Peyer's patch (tissue), 4 donors: Measurements from ENCODE around the gene CAMK2N1. TPM values are rescaled to one million over a fixed set of nuclear protein-coding genes. Genes with fewer than 3 reads are reported as not detected.

ENCODE experiments used
- DNase-seq, 3 donors: peaks; one replicate each; pipeline ENCODE4 v3.0.0-alpha.2; 2017 to 2019
- H3K27ac ChIP-seq, 4 donors: fragments of 200-600 bp; sonication (generic); one replicate each; pipeline ENCODE4 v1.5.1; 2016 to 2019
- H3K27me3 ChIP-seq, 2 donors: fragments of 200-600 bp; sonication (generic); one replicate each; pipeline ENCODE4 v1.5.1; 2019
- H3K36me3 ChIP-seq, 3 donors: fragments of 200-600 bp; sonication (generic); one replicate each; pipeline ENCODE4 v1.5.1; 2016 to 2019
- H3K4me1 ChIP-seq, 4 donors: fragments of 200-600 bp; sonication (generic); one replicate each; pipeline ENCODE4 v1.5.1; 2016 to 2019
- H3K4me3 ChIP-seq, 4 donors: fragments of 200-600 bp; sonication (generic); 1 replicate in 3 of 4; 2 replicates in 1 of 4; pipeline ENCODE4 v1.5.1; 2016 to 2019; ENCODE audit warnings: mild to moderate bottlenecking in 1 of 4
- H3K9me3 ChIP-seq, 4 donors: fragments of 200-600 bp; sonication (generic); one replicate each; pipeline ENCODE4 v1.5.1; 2016 to 2019; ENCODE audit warnings: mild to moderate bottlenecking in 1 of 4
- POLR2A ChIP-seq, 2 donors: fragments of 450-650 bp; IDR thresholded peaks; one replicate each; pipeline ENCODE4 v1.5.1; 2017; ENCODE audit warnings: antibody characterized with exemption in 2 of 2, mild to moderate bottlenecking in 2 of 2, moderate library complexity in 2 of 2
- total RNA-seq, 4 donors: library from RNA; depleted of rRNA; stranded (reverse); fragments of >200 nt; gene quantifications; one replicate each; pipeline ENCODE4 v1.1.0, GENCODE V29; 2016
- TF ChIP-seq, protein P1 (sequence below), 6 experiments: fragments of 450-650 bp in 4 of 6; fragments of 200-600 bp in 2 of 6; sonication (generic) in 1 of 6; IDR thresholded peaks; one replicate each; pipeline ENCODE4 v1.5.1; 2017 to 2019; ENCODE audit warnings: antibody characterized with exemption in 6 of 6, mild to moderate bottlenecking in 3 of 6, moderate library complexity in 1 of 6

CAMK2N1 gene
- total RNA-seq, 4 donors from 2014 or later, result 18.2 to 89.7 (median 75.1) TPM

DNA sequence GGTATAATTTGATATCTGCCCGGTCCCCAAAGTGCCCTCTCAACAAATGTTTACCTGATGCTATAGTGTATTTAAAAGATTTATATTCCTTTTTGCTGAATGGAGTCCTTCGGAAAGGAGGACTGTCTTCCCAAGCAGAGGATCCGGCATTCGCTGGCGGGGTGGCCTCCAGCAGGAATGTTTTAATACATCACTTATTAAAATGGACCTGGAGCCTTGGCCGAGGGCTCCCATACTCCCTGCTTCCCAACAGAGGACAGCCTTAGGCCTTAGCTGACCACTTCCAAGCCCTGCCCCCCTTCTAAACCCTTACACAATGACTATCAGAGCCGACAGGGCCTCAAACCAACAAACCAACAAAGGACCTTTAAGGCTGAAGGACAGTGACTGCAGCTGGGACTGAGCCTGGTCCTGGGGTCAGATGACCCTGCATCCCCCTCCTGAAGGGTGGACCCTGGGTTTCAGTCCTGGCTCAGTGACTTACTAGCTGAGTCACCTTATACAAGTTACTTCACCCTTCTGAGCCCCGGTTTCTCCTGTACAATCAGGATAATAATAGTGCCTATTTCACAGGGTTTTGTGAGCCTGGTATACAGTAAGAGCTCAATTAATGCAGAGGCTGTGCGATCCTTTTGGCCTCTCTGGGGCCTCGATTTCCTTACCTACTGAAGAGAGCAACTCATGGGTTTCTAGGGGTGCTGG lies 5.6 kb downstream of the CAMK2N1 start:
- Histone ChIP-seq H3K36me3 (no peaks in the 10 kb centered on the region), H3K4me3 (peak overlapping the region in 2 of 4 donors; percentile 20 to 34), H3K27me3 (peaks cover 0 to 7% of the 10 kb centered on the region in 2 donors), H3K9me3 (no peaks in the 10 kb centered on the region), H3K4me1 (peaks cover 0 to 74% (median 12%) of the 10 kb centered on the region in 4 donors), H3K27ac (peak overlapping the region in 3 of 4 donors; percentile 75 to 95 (median 90))
- DNase-seq, result peak in 2 of 3 donors; percentile 76 to 81
- TF ChIP-seq, protein P1, sequence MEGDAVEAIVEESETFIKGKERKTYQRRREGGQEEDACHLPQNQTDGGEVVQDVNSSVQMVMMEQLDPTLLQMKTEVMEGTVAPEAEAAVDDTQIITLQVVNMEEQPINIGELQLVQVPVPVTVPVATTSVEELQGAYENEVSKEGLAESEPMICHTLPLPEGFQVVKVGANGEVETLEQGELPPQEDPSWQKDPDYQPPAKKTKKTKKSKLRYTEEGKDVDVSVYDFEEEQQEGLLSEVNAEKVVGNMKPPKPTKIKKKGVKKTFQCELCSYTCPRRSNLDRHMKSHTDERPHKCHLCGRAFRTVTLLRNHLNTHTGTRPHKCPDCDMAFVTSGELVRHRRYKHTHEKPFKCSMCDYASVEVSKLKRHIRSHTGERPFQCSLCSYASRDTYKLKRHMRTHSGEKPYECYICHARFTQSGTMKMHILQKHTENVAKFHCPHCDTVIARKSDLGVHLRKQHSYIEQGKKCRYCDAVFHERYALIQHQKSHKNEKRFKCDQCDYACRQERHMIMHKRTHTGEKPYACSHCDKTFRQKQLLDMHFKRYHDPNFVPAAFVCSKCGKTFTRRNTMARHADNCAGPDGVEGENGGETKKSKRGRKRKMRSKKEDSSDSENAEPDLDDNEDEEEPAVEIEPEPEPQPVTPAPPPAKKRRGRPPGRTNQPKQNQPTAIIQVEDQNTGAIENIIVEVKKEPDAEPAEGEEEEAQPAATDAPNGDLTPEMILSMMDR (IDR thresholded peaks at IDR 0.05), result no peak
- TF ChIP-seq POLR2A (IDR thresholded peaks at IDR 0.05), result peak in 1 of 2 donors; percentile 33

DNA sequence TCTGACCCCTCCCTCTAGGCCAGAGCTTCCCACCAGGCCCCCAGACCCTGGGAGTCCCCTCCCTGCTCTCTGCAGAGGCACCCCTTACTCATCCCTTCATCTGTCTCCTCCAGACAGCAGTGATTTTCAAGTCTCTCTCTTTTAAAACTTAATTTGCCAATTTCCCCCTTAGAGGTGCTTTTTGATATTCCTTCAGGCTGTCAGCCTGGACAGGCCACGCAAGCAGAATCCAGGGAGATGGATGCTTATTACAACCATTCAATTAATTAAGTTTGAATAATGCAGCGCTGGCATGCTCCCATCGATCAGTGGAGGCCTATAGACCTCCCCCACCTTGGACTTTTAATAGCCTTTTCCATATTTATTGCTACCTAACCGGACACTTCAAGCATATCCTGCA lies 6.2 kb downstream of the CAMK2N1 start:
- Histone ChIP-seq H3K36me3 (no peaks in the 10 kb centered on the region), H3K4me3 (peak overlapping the region in 2 of 4 donors; percentile 20 to 34), H3K27me3 (peaks cover 0 to 7% of the 10 kb centered on the region in 2 donors), H3K27ac (peak overlapping the region in 3 of 4 donors; percentile 75 to 95 (median 90)), H3K9me3 (no peaks in the 10 kb centered on the region), H3K4me1 (peaks cover 0 to 80% (median 10%) of the 10 kb centered on the region in 4 donors)
- no peak for DNase-seq
- TF ChIP-seq POLR2A (IDR thresholded peaks at IDR 0.05), result no peak
- TF ChIP-seq, protein P1 (IDR thresholded peaks at IDR 0.05), result no peak

DNA sequence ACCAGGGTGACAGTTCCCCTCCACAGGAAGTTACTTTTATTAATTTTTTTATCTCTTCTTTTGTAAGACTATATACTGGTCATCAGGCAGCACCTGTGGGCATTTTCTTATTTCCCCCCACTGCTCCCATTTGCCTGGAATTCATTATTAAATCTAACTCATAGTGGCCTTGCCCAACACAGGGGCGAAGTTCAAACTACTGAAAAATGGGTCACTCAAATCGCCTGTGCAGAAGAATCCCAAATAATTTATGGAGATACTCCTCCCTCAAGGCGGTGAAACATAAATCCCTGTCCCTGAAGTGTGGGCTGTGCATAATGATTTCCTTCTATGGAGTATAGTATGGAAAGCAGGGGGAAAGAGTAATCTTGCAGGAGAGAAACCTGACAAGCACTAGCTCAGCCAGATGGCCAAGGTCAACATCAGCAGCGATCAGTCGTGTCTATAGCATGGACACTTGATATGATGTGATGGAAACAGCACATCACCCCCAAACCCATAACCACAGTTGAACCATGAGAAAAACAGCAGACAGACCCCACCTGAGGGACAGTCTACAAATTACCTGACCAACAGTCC lies 7.9 kb downstream of the CAMK2N1 start:
- no peak for DNase-seq
- peak overlapping the region in 3 of 4 donors; percentile 6 to 91 (median 19) for H3K27ac ChIP-seq
- H3K4me3 ChIP-seq, result no peak overlapping the region
- TF ChIP-seq POLR2A (IDR thresholded peaks at IDR 0.05), result no peak
- TF ChIP-seq, protein P1 (IDR thresholded peaks at IDR 0.05), result no peak
- H3K9me3 ChIP-seq, result no peaks in the 10 kb centered on the region
- peaks cover 0 to 7% of the 10 kb centered on the region in 2 donors for H3K27me3 ChIP-seq
- H3K4me1 ChIP-seq, result peaks cover 0 to 85% (median 4%) of the 10 kb centered on the region in 4 donors
- no peaks in the 10 kb centered on the region for H3K36me3 ChIP-seq

DNA sequence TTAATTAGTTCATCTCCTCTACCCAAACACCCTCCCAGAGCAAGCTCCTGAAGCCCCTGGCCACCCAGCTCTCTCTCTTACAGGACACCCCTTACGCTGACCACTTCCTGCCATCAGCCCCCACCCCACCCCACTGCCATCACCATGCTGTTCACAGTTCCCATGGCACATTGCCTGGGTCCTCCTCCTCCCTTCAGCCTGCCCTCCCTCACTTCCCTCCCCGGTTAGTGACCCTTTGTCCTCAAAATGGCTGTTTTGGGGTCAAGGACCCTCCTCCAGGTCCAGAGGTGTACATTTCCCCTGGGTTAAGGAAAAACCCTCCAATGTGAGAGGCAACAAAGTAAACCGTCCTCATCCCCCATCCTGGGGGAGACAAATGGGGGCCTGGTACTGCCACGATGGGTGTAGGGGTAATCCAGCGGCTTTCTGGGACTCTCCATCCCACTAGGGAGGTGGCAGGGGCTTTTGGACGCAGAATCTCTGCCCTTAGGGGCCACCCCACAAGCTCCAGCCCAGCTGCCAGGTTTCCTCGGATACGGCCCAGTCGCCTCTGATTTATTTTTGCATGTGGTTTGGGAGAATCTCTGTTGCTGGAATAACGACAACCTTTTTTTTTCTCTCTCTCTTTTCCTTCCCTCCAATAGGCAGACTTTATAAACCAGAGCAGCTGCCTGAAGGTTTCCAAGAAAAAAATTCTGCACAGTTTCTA lies 8.5 kb downstream of the CAMK2N1 start:
- TF ChIP-seq, protein P1 (IDR thresholded peaks at IDR 0.05), result no peak
- TF ChIP-seq POLR2A (IDR thresholded peaks at IDR 0.05), result no peak
- Histone ChIP-seq H3K4me3 (no peak overlapping the region), H3K36me3 (no peaks in the 10 kb centered on the region), H3K4me1 (peaks cover 0 to 83% (median 4%) of the 10 kb centered on the region in 4 donors), H3K9me3 (no peaks in the 10 kb centered on the region), H3K27me3 (peaks cover 0 to 7% of the 10 kb centered on the region in 2 donors), H3K27ac (peak overlapping the region in 3 of 4 donors; percentile 84 to 93 (median 91))
- no peak for DNase-seq

DNA sequence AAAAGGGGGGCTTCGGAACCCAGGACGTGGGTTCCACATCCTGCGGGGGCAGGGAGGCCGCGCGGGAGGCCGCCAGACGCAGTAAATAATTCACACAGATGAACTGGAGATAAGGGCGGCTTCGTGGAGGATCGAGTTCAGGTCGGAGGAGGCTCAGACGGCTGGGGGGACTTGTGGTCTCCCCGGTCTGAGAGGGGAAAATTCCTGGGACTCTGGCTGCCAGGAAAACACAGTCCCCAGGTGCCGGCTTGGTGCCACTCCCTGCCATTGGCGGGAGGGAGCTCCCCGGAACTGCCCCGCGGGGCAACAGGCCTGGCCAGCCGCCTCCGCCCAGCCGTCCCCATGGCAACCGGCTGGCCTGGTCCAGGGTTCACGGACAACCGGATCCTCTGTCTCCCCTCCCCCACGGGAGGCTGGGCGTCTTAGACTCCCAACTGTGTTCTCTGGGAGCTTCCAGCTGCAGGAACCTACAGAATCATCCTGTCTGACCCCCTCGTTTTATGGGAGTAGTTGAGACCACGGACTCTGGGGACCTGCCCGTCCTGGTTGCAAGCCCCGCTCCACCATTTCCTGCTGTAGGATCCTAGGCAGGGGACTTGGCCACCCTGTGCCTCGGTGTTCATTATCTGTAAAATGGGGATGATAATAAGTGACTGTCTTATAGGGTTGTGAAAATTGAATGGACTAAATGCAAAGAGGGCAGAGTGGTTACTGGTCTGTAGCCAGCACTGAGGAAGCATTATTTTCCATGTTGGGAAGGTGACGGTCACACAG lies 9.6 kb downstream of the CAMK2N1 start:
- H3K27ac ChIP-seq, result peak overlapping the region in 3 of 4 donors; percentile 84 to 93 (median 91)
- H3K27me3 ChIP-seq, result peaks cover 0 to 7% of the 10 kb centered on the region in 2 donors
- H3K4me1 ChIP-seq, result peaks cover 0 to 73% (median 4%) of the 10 kb centered on the region in 4 donors
- TF ChIP-seq, protein P1 (IDR thresholded peaks at IDR 0.05), result no peak
- peak; percentile 63 to 78 for TF ChIP-seq POLR2A (IDR thresholded peaks at IDR 0.05)
- no peaks in the 10 kb centered on the region for H3K36me3 ChIP-seq
- peak in 2 of 3 donors; percentile 93 to 96 for DNase-seq
- no peaks in the 10 kb centered on the region for H3K9me3 ChIP-seq
- H3K4me3 ChIP-seq, result peak overlapping the region in 2 of 4 donors; percentile 44 to 51
